KMS-11 (cell line): ENCODE data around the gene MYT1.
A peak's percentile ranks its signal among the peaks of the same experiment; 100 is the strongest.

ENCODE experiments used
- H2AFZ ChIP-seq: fragments of 200-600 bp; sonication (generic); 2 replicates; pipeline ENCODE4 v1.6.1; 2016; ENCODE audit warnings: antibody characterized with exemption, mixed run types, low read depth
- H3K27ac ChIP-seq: fragments of 200-600 bp; sonication (generic); 2 replicates; pipeline ENCODE4 v1.6.1; 2016; ENCODE audit warnings: mild to moderate bottlenecking, mixed run types
- H3K27me3 ChIP-seq: fragments of 200-600 bp; sonication (generic); 2 replicates; pipeline ENCODE4 v1.6.1; 2017; ENCODE audit warnings: mild to moderate bottlenecking, low read depth, mixed run types, moderate library complexity; ENCODE audit not compliant: insufficient read depth
- H3K36me3 ChIP-seq: fragments of 200-600 bp; sonication (generic); 2 replicates; pipeline ENCODE4 v1.6.1; 2017; ENCODE audit warnings: mild to moderate bottlenecking, mixed run types; ENCODE audit not compliant: insufficient read depth
- H3K4me1 ChIP-seq: fragments of 200-600 bp; sonication (generic); 2 replicates; pipeline ENCODE4 v1.6.1; 2016; ENCODE audit warnings: mild to moderate bottlenecking, low read depth, mixed run types; ENCODE audit not compliant: poor library complexity, severe bottlenecking
- H3K4me2 ChIP-seq: fragments of 200-600 bp; sonication (generic); 2 replicates; pipeline ENCODE4 v1.7.0; 2016; ENCODE audit warnings: mild to moderate bottlenecking, mixed run types
- H3K4me3 ChIP-seq: fragments of 200-600 bp; sonication (generic); IDR thresholded peaks from 2 replicates; pipeline ENCODE4 v1.6.1; 2017; ENCODE audit warnings: low read depth, low read length, mixed read lengths; ENCODE audit not compliant: insufficient read depth
- H3K79me2 ChIP-seq: fragments of 200-600 bp; sonication (generic); 2 replicates; pipeline ENCODE4 v1.6.1; 2016; ENCODE audit warnings: low read depth, mixed run types; ENCODE audit not compliant: insufficient read depth
- H3K9ac ChIP-seq: fragments of 200-600 bp; sonication (generic); 2 replicates; pipeline ENCODE4 v1.6.1; 2016; ENCODE audit warnings: mild to moderate bottlenecking, mixed run types
- H4K20me1 ChIP-seq: fragments of 200-600 bp; sonication (generic); 2 replicates; pipeline ENCODE4 v1.6.1; 2016; ENCODE audit warnings: mild to moderate bottlenecking, mixed run types; ENCODE audit not compliant: insufficient read depth
- CTCF ChIP-seq: fragments of 200-600 bp; sonication (generic); conservative IDR thresholded peaks from 2 replicates; pipeline ENCODE4 v1.6.1; 2017; ENCODE audit warnings: low read depth, mild to moderate bottlenecking, antibody characterized with exemption, low read length, moderate library complexity, mixed read lengths

Gene MYT1

GRCh38 chr20:64255361-64256281, 91.4 kb downstream of the MYT1 start, which contains the start of gene PCMTD2:
PCMTD2 (plus strand) TSS chr20:64255748; CDS start chr20:64259966, 4,218 bp downstream.
- H3K36me3 ChIP-seq = no peaks in the 10 kb centered on the region
- H3K4me2 ChIP-seq = peak within 1 kb of the TSS; percentile 85
- H2AFZ ChIP-seq = peak within 1 kb of the TSS; percentile 93
- H4K20me1 ChIP-seq = no peaks in the 10 kb centered on the region
- peaks cover 19% of the 10 kb centered on the region for H3K79me2 ChIP-seq
- H3K4me3 ChIP-seq = peak within 1 kb of the TSS; percentile 18
- H3K27ac ChIP-seq = peak within 1 kb of the TSS; percentile 26; the same call in 1 of the 2 replicates
- H3K27me3 ChIP-seq = peaks cover 13% of the 10 kb centered on the region; the same call in 1 of the 2 replicates
- H3K9ac ChIP-seq = peak within 1 kb of the TSS; percentile 66
- H3K4me1 ChIP-seq = peaks cover 10% of the 10 kb centered on the region
- no peak for TF ChIP-seq CTCF

- H3K79me2 ChIP-seq = peaks cover 19% of the 10 kb centered on the region
Observed at GRCh38 chr20:64256282-64256935, 92.2 kb downstream of the MYT1 start.

GRCh38 chr20:64257107-64257757, 93.0 kb downstream of the MYT1 start:
- H3K9ac ChIP-seq = no peak overlapping the region
- no peak for TF ChIP-seq CTCF
- H3K27ac ChIP-seq = no peak overlapping the region
- peak overlapping the region; percentile 79 for H3K4me2 ChIP-seq
- no peak overlapping the region for H2AFZ ChIP-seq
- no peak overlapping the region for H3K4me3 ChIP-seq
- peaks cover 19% of the 10 kb centered on the region for H3K79me2 ChIP-seq
- no peaks in the 10 kb centered on the region; the same call in 1 of the 2 replicates for H3K36me3 ChIP-seq
- H4K20me1 ChIP-seq = no peaks in the 10 kb centered on the region
- H3K27me3 ChIP-seq = peaks cover 2% of the 10 kb centered on the region; the same call in 1 of the 2 replicates
- peaks cover 10% of the 10 kb centered on the region for H3K4me1 ChIP-seq

More at GRCh38 chr20:64256282-64256935, 92.2 kb downstream of the MYT1 start:
- Histone ChIP-seq H3K27me3 (peaks cover 10% of the 10 kb centered on the region; the same call in 1 of the 2 replicates), H3K36me3 (no peaks in the 10 kb centered on the region), H3K4me3 (peak overlapping the region; percentile 18), H3K4me2 (peak overlapping the region; percentile 79), H2AFZ (peak overlapping the region; percentile 61), H4K20me1 (no peaks in the 10 kb centered on the region), H3K27ac (peak overlapping the region; percentile 26; the same call in 1 of the 2 replicates), H3K9ac (peak overlapping the region; percentile 66), H3K4me1 (peaks cover 10% of the 10 kb centered on the region)
- TF ChIP-seq CTCF = no peak

- H3K4me3 ChIP-seq = no peak overlapping the region
- no peak overlapping the region for H3K27ac ChIP-seq
- H3K27me3 ChIP-seq = no peaks in the 10 kb centered on the region
- peaks cover 19% of the 10 kb centered on the region for H3K79me2 ChIP-seq
- TF ChIP-seq CTCF = no peak
- no peak overlapping the region for H3K9ac ChIP-seq
- H4K20me1 ChIP-seq = no peaks in the 10 kb centered on the region
- no peaks in the 10 kb centered on the region; the same call in 1 of the 2 replicates for H3K36me3 ChIP-seq
- H2AFZ ChIP-seq = no peak overlapping the region
- no peak overlapping the region for H3K4me2 ChIP-seq
- H3K4me1 ChIP-seq = peaks cover 10% of the 10 kb centered on the region
Observed at GRCh38 chr20:64258071-64258823, 94.0 kb downstream of the MYT1 start.
